ENCODE results near the gene PACSIN1.

- TF ChIP-seq CTCF (IDR thresholded peaks at IDR 0.05; ENCODE audit: poor library complexity) (no peak), EZH2phosphoT487 (IDR thresholded peaks at IDR 0.05; ENCODE audit: low read depth, severe bottlenecking, unreplicated experiment) (no peak), EZH2 (IDR thresholded peaks at IDR 0.05; ENCODE audit: borderline replicate concordance) (no peak)
These were observed 14.7 kb upstream of the PACSIN1 start for GRCh38 chr6:34451192-34451591.

Measured in hepatocyte (in vitro differentiated cells).